CD14-positive monocyte (primary cell): ENCODE data around the gene ITGA3. TPM values are rescaled to one million over a fixed set of nuclear protein-coding genes. Genes with fewer than 3 reads are reported as not detected.

Experiments used
- DNase-seq, 3 donors: peaks; one replicate each; pipeline ENCODE4 v3.0.0-alpha.2; 2011 to 2022
- H2AFZ ChIP-seq: 2 replicates; pipeline ENCODE4 v1.6.0; 2012; ENCODE audit warnings: mild to moderate bottlenecking, low read depth, low read length, inconsistent platforms; ENCODE audit not compliant: insufficient read depth, poor library complexity, severe bottlenecking
- H3K27ac ChIP-seq, 2 donors: 1 replicate in 1 of 2; 2 replicates in 1 of 2; pipeline ENCODE4 v1.5.1; 2012 to 2013; ENCODE audit warnings: low read length in 2 of 2, control low read depth in 1 of 2, inconsistent platforms in 1 of 2, low read depth in 1 of 2, mild to moderate bottlenecking in 1 of 2
- H3K27me3 ChIP-seq, 2 donors: one replicate each; pipeline versions ENCODE4 v1.6.0 to v1.6.1; 2011 to 2013; ENCODE audit warnings: low read length in 2 of 2; ENCODE audit not compliant: control insufficient read depth in 2 of 2, insufficient read depth in 2 of 2
- H3K36me3 ChIP-seq, 2 donors: replicated peaks in 1 of 2; 1 replicate in 1 of 2; 2 replicates in 1 of 2; pipeline versions ENCODE4 v1.5.1 to v1.6.1; 2012 to 2013; ENCODE audit warnings: low read length in 2 of 2, control low read depth in 1 of 2, inconsistent platforms in 1 of 2, mild to moderate bottlenecking in 1 of 2; ENCODE audit not compliant: insufficient read depth in 2 of 2, control insufficient read depth in 1 of 2
- H3K4me1 ChIP-seq, 2 donors: 1 replicate in 1 of 2; 2 replicates in 1 of 2; pipeline versions ENCODE4 v1.5.1 to v1.6.1; 2012 to 2013; ENCODE audit warnings: low read length in 2 of 2, control low read depth in 1 of 2, inconsistent platforms in 1 of 2, mild to moderate bottlenecking in 1 of 2, moderate library complexity in 1 of 2; ENCODE audit not compliant: insufficient read depth in 2 of 2, control insufficient read depth in 1 of 2
- H3K4me2 ChIP-seq: replicated peaks from 2 replicates; pipeline ENCODE3; 2012; ENCODE audit warnings: low read length, moderate library complexity, mild to moderate bottlenecking; ENCODE audit not compliant: poor library complexity, severe bottlenecking; ENCODE audit errors: extremely low read depth
- H3K4me3 ChIP-seq, 3 experiments: fragments of 200-600 bp in 1 of 3; sonication (generic) in 1 of 3; replicated peaks in 1 of 3; 1 replicate in 2 of 3; 2 replicates in 1 of 3; pipeline ENCODE4 v1.5.1; 2011 to 2013; ENCODE audit warnings: low read length in 3 of 3, mild to moderate bottlenecking in 3 of 3, control low read depth in 2 of 3, low read depth in 2 of 3, inconsistent platforms in 1 of 3, moderate library complexity in 1 of 3
- H3K79me2 ChIP-seq: 2 replicates; pipeline ENCODE4 v1.6.0; 2012; ENCODE audit warnings: mild to moderate bottlenecking, control low read depth, inconsistent platforms, low read length, moderate library complexity; ENCODE audit not compliant: insufficient read depth
- H3K9ac ChIP-seq: 2 replicates; pipeline ENCODE4 v1.6.0; 2017; ENCODE audit warnings: low read length, mild to moderate bottlenecking; ENCODE audit not compliant: insufficient read depth, poor library complexity, severe bottlenecking
- H3K9me3 ChIP-seq, 2 donors: replicated peaks in 1 of 2; 1 replicate in 1 of 2; 2 replicates in 1 of 2; pipeline versions ENCODE4 v1.5.1 to v1.6.1; 2012 to 2013; ENCODE audit warnings: low read length in 2 of 2, control low read depth in 1 of 2; ENCODE audit not compliant: control insufficient read depth in 1 of 2, insufficient read depth in 1 of 2
- H4K20me1 ChIP-seq: 2 replicates; pipeline ENCODE4 v1.6.0; 2012; ENCODE audit warnings: mild to moderate bottlenecking, low read length, control low read depth, moderate library complexity; ENCODE audit not compliant: insufficient read depth
- H3K27ac Mint-ChIP-seq, 7 donors: one replicate each; pipeline ENCODE4 v1.8.0; 2020; ENCODE audit warnings: mild to moderate bottlenecking in 7 of 7, mixed read lengths in 7 of 7, moderate library complexity in 6 of 7, inconsistent platforms in 2 of 7
- H3K27me3 Mint-ChIP-seq, 3 donors: one replicate each; pipeline ENCODE4 v1.8.0; 2021 to 2022; ENCODE audit warnings: low read depth in 3 of 3, mild to moderate bottlenecking in 3 of 3, mixed read lengths in 3 of 3, moderate library complexity in 3 of 3, inconsistent platforms in 1 of 3
- H3K36me3 Mint-ChIP-seq, 2 donors: one replicate each; pipeline ENCODE4 v1.8.0; 2020; ENCODE audit warnings: mixed read lengths in 2 of 2, inconsistent platforms in 1 of 2, mild to moderate bottlenecking in 1 of 2
- H3K4me1 Mint-ChIP-seq: one replicate; pipeline ENCODE4 v1.8.0; 2020; ENCODE audit warnings: mild to moderate bottlenecking, mixed read lengths
- H3K4me3 Mint-ChIP-seq, 2 donors: one replicate each; pipeline ENCODE4 v1.8.0; 2020; ENCODE audit warnings: mild to moderate bottlenecking in 2 of 2, mixed read lengths in 2 of 2, moderate library complexity in 1 of 2
- H3K9me3 Mint-ChIP-seq, 7 donors: one replicate each; pipeline ENCODE4 v1.8.0; 2020 to 2022; ENCODE audit warnings: mixed read lengths in 7 of 7, mild to moderate bottlenecking in 6 of 7, moderate library complexity in 6 of 7, inconsistent platforms in 2 of 7
- CTCF ChIP-seq: fragments of 200-600 bp; IDR thresholded peaks from one replicate; pipeline ENCODE4 v1.8.0; 2022; ENCODE audit warnings: antibody characterized with exemption, mild to moderate bottlenecking
- WGBS: methylation state at CpG from one replicate; pipeline ENCODE4 v1.1.5; 2013; ENCODE audit warnings: missing lambda C conversion rate; ENCODE audit not compliant: insufficient coverage; 5-methylcytosine and 5-hydroxymethylcytosine counted together
- intact Hi-C, 2 donors: fragments of 100-400 bp; cut with micrococcal nuclease; formaldehyde crosslinking; loops; one replicate each; pipeline versions ENCODE4 v1.15.0 to v1.15.1; 2023
- polyA plus RNA-seq, 3 donors: library from polyadenylated mRNA; depleted of rRNA in 1 of 3; unstranded in 2 of 3; stranded (reverse) in 1 of 3; fragments of 300-500 nt in 2 of 3; fragments of >200 nt in 1 of 3; fragmentation: Illumina TruSeq in 2 of 3; gene quantifications; 1 replicate in 2 of 3; 2 replicates in 1 of 3; pipeline ENCODE4 v1.2.3, GENCODE V29; 2012 to 2021

The ITGA3 gene
- polyA plus RNA-seq, 3 donors = 0.31 to 0.36 TPM; not detected in 1

DNA sequence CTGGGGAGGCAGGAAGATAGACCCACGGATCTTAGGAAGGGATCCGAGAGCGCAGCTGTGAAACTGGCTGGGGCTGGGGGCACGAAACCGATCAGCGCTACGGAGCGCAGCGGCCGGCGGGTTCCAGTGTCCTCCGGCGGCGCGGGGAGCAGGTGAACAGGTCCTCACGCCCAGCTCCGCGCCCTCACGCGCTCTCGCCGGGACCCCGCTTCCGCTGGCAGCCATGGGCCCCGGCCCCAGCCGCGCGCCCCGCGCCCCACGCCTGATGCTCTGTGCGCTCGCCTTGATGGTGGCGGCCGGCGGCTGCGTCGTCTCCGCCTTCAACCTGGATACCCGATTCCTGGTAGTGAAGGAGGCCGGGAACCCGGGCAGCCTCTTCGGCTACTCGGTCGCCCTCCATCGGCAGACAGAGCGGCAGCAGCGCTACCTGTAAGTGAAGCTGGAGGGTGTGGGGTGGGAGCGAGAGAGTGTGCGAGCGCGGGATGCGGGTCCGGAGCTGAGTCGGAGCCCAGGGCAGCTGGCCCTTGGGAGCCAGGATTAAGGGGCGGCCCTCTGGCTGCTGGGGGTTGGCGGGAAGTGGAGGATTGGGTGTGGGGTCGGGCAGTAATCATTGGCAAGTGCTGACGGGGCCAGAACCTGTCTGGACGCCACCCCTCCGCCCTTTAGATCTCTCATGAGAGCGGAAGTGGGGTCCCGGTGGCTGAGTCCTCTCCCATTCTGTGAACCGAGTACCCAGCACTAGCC, 479 bp downstream of the ITGA3 start:
- Mint-ChIP-seq H3K4me1 (peaks cover 18% of the 10 kb centered on the region), H3K36me3 (peaks cover 0 to 6% of the 10 kb centered on the region in 2 donors), H3K4me3 (peak overlapping the region; percentile 78 to 93), H3K27ac (no peak overlapping the region), H3K27me3 (peaks cover 57 to 73% (median 63%) of the 10 kb centered on the region in 3 donors), H3K9me3 (peaks cover 0 to 18% (median 5%) of the 10 kb centered on the region in 7 donors)
- TF ChIP-seq CTCF = no peak
- H2AFZ ChIP-seq = peak overlapping the region; percentile 66
- peak overlapping the region; percentile 83 for H3K4me2 ChIP-seq
- WGBS = under 1% methylated on average over 62 of the region's 64 CpGs
- H3K27ac ChIP-seq = no peak overlapping the region
- H4K20me1 ChIP-seq = no peaks in the 10 kb centered on the region
- intact Hi-C loops = no loop called here
- peaks cover 34 to 57% of the 10 kb centered on the region in 2 donors for H3K27me3 ChIP-seq
- no peak for DNase-seq
- H3K9ac ChIP-seq = peak overlapping the region; percentile 27
- no peaks in the 10 kb centered on the region for H3K79me2 ChIP-seq
- peaks cover 14 to 22% of the 10 kb centered on the region in 2 donors for H3K4me1 ChIP-seq
- peaks cover 0 to 6% of the 10 kb centered on the region in 2 donors for H3K9me3 ChIP-seq
- no peaks in the 10 kb centered on the region for H3K36me3 ChIP-seq
- H3K4me3 ChIP-seq = peak overlapping the region; percentile 30 to 74 (median 38)

GRCh38 chr17:50056961-50057330, 1.0 kb downstream of the ITGA3 start:
- H3K79me2 ChIP-seq = no peaks in the 10 kb centered on the region
- peaks cover 57 to 71% (median 61%) of the 10 kb centered on the region in 3 donors for H3K27me3 Mint-ChIP-seq

More at GRCh38 chr17:50056961-50057330, 1.0 kb downstream of the ITGA3 start:
- Histone ChIP-seq H4K20me1 (no peaks in the 10 kb centered on the region), H3K27ac (no peak overlapping the region), H3K27me3 (peaks cover 34 to 57% of the 10 kb centered on the region in 2 donors), H3K4me3 (peak overlapping the region in 1 of 3 experiments; percentile 74), H3K4me2 (peak overlapping the region; percentile 83), H2AFZ (peak overlapping the region; percentile 66), H3K4me1 (peaks cover 14 to 22% of the 10 kb centered on the region in 2 donors), H3K9ac (no peak overlapping the region), H3K9me3 (peaks cover 0 to 6% of the 10 kb centered on the region in 2 donors), H3K36me3 (no peaks in the 10 kb centered on the region)
- no peak overlapping the region for H3K27ac Mint-ChIP-seq
- no peak for DNase-seq
- peaks cover 0 to 18% (median 5%) of the 10 kb centered on the region in 7 donors for H3K9me3 Mint-ChIP-seq
- peaks cover 18% of the 10 kb centered on the region for H3K4me1 Mint-ChIP-seq
- WGBS = 46% methylated on average over 4 of the region's 15 CpGs
- peaks cover 0 to 6% of the 10 kb centered on the region in 2 donors for H3K36me3 Mint-ChIP-seq
- intact Hi-C loops = no loop called here
- TF ChIP-seq CTCF = no peak
- H3K4me3 Mint-ChIP-seq = peak overlapping the region; percentile 71 to 93
